HG03280 (cell line): ENCODE data around the gene FHL2.

Experiments used
- ATAC-seq: cut with Tn5 transposase; IDR thresholded peaks from one replicate; pipeline ENCODE4 v1.9.1; 2021; ENCODE audit warnings: mild to moderate bottlenecking, moderate library complexity; ENCODE audit not compliant: unreplicated experiment

The FHL2 gene

GRCh38 chr2:105380432-105381100 is 18.3 kb downstream of the FHL2 start:
- ATAC-seq = no peak

- no peak for ATAC-seq
Observed at GRCh38 chr2:105379741-105380186, 19.1 kb downstream of the FHL2 start.

- no peak for ATAC-seq
Observed at GRCh38 chr2:105378921-105379383, 19.9 kb downstream of the FHL2 start.

- ATAC-seq = no peak
Observed at GRCh38 chr2:105378276-105378840, 20.5 kb downstream of the FHL2 start.

- ATAC-seq = no peak
Observed at GRCh38 chr2:105377871-105378270, 21.0 kb downstream of the FHL2 start.

GRCh38 chr2:105376789-105377240 is 22.0 kb downstream of the FHL2 start:
- ATAC-seq = no peak

- ATAC-seq = no peak
Observed at GRCh38 chr2:105376010-105376409, 22.8 kb downstream of the FHL2 start.

GRCh38 chr2:105375001-105375561 is 23.8 kb downstream of the FHL2 start:
- ATAC-seq = no peak

- peak; percentile 80 for ATAC-seq
Observed at GRCh38 chr2:105373895-105374401, 24.9 kb downstream of the FHL2 start.

GRCh38 chr2:105373344-105373781 is 25.5 kb downstream of the FHL2 start:
- ATAC-seq = peak; percentile 21

- ATAC-seq = no peak
Observed at GRCh38 chr2:105371810-105372209, 27.0 kb downstream of the FHL2 start.

- no peak for ATAC-seq
Observed at GRCh38 chr2:105371156-105371555, 27.7 kb downstream of the FHL2 start.

GRCh38 chr2:105369777-105370690 is 28.8 kb downstream of the FHL2 start:
- peak; percentile 87 for ATAC-seq

GRCh38 chr2:105368759-105369408 is 30.0 kb downstream of the FHL2 start:
- ATAC-seq = no peak

GRCh38 chr2:105365206-105365605 is 33.6 kb downstream of the FHL2 start:
- ATAC-seq = no peak

- ATAC-seq = no peak
Observed at GRCh38 chr2:105364436-105365139, 34.3 kb downstream of the FHL2 start.

- no peak for ATAC-seq
Observed at GRCh38 chr2:105362862-105363591, 35.8 kb downstream of the FHL2 start.

GRCh38 chr2:105361102-105361889 is 37.6 kb downstream of the FHL2 start:
- no peak for ATAC-seq
